Epithelial cell of esophagus (primary cell): ENCODE measurements around the gene JPT2.
A peak's percentile ranks its signal among the peaks of the same experiment; 100 is the strongest.

ENCODE experiments used
- DNase-seq: peaks from one replicate; pipeline ENCODE4 v3.0.0; 2010; ENCODE audit warnings: low read depth
- H3K4me3 ChIP-seq: 2 replicates; pipeline ENCODE4 v1.5.1; 2011; ENCODE audit warnings: mild to moderate bottlenecking, low read length, control low read depth
- CTCF ChIP-seq: IDR thresholded peaks from 2 replicates; pipeline ENCODE4 v1.5.1; 2011; ENCODE audit warnings: low read depth, mild to moderate bottlenecking, low read length, control low read depth, inconsistent platforms; ENCODE audit not compliant: insufficient read depth; ENCODE audit errors: missing control alignments

The JPT2 gene

GRCh38 chr16:1723450-1724147, 45.5 kb downstream of the JPT2 start:
- DNase-seq: peak; percentile 52
- no peak overlapping the region for H3K4me3 ChIP-seq
- TF ChIP-seq CTCF: peak; percentile 82

- H3K4me3 ChIP-seq: no peak overlapping the region
- no peak for DNase-seq
- TF ChIP-seq CTCF: no peak
These were observed 46.4 kb downstream of the JPT2 start for GRCh38 chr16:1724491-1724890.

- DNase-seq: no peak
- no peak overlapping the region for H3K4me3 ChIP-seq
- no peak for TF ChIP-seq CTCF
These were observed 48.8 kb downstream of the JPT2 start for GRCh38 chr16:1726661-1727502.

DNA sequence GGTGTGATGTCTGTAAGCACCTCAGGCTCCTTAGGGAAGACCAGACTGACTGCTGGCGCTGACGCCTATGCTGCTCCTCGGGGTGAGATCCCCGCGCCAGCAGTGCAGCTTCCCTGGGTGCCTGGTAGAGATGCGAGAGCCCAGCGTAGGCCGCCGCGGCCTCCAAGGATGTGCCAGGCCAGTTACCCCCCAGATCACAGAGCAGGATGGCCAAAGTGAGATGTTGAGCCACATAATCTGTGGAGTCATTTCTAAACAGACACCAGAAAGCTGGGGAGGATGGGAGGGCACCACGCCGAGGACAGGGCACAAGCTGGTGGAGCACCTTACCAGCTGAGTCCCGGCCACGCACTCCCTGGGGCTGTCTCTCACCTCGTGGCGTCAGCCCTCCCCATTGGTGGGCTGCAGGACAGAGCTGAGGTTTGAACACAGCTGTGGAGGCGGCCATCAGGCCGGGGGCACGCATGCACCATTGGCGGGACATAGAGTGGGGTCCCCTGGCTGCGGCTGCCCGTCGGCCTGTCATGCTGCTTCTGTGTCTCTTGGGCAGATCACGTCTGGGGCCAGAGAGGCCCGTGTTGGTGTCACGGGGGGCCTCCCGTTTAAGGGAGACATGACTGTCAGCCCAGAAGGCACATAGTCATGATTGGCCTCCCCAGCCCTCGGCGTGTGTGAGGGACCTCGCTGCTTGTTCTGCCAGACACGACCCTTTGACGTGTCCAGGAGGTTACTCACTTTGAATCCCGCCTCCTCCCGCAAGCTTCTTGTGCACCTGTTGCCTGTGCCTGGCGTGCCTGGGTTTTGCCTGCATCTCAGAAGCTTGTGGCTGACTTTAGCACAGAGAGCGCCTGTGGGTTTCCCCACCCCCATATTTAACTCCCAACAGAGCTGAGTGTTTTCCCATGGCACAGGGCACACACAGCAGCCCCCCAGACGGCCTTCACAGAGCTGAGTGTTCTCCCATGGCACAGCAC, 49.9 kb downstream of the JPT2 start:
- no peak for TF ChIP-seq CTCF
- DNase-seq: no peak

DNA sequence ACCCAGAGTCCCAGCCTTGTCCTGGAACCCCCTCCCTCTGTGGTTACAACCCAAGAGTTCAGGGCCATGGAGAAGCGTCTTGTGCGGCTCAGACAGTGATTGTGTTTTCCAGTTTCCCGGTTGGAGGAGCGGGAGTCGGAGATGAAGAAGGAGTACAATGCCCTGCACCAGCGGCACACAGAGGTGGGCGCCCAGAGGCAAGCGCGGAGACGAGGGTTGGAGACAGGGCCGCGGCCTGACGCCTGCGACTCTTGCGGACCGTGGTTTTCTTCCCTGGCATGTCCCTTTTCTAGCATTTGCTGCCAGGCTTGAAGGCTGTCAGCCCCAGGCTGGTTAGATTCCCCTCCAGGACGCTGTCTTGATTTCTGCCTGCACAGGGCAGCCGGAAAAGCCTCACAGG, 50.9 kb downstream of the JPT2 start:
- no peak overlapping the region for H3K4me3 ChIP-seq
- TF ChIP-seq CTCF: no peak
- DNase-seq: no peak

More for the DNA sequence above, 49.9 kb downstream of the JPT2 start:
- H3K4me3 ChIP-seq: no peak overlapping the region

GRCh38 chr16:1729445-1729844, 51.4 kb downstream of the JPT2 start:
- no peak for TF ChIP-seq CTCF
- DNase-seq: no peak
- no peak overlapping the region for H3K4me3 ChIP-seq
